SK-N-SH (cell line): ENCODE measurements around the gene MEI4. TPM values are rescaled to one million over a fixed set of nuclear protein-coding genes. Genes with fewer than 3 reads are reported as not detected.

Experiments
- CTCF ChIA-PET: fragments of 300-600, 350-600 bp; formaldehyde crosslinking; extraction: SDS; loops from one replicate; lab custom pipeline; 2021; lab: Yijun Ruan, JAX
- POLR2A ChIA-PET: fragments of 350-600 bp; sonication (Branson Sonifier 250); formaldehyde crosslinking; extraction: SDS; loops from one replicate; lab custom pipeline; 2020; ENCODE audit warnings: antibody characterized with exemption, inconsistent platforms; lab: Yijun Ruan, JAX
- DNase-seq: peaks from one replicate; pipeline ENCODE4 v3.0.0; 2012
- H2AFZ ChIP-seq: fragments of 200-600 bp; sonication (generic); 2 replicates; pipeline ENCODE4 v1.8.1; 2016; ENCODE audit warnings: antibody characterized with exemption, mild to moderate bottlenecking, low read depth
- H3F3A ChIP-seq: fragments of 200-600 bp; sonication (generic); replicated peaks from 2 replicates; pipeline ENCODE3; 2016; ENCODE audit warnings: antibody characterized with exemption, mild to moderate bottlenecking; ENCODE audit not compliant: insufficient read depth
- H3K27ac ChIP-seq, 2 experiments: fragments of 200-500 bp in 1 of 2; fragments of 200-600 bp in 1 of 2; sonication (Bioruptor generic) in 1 of 2; sonication (generic), shearing (Covaris generic) in 1 of 2; 2 replicates each; pipeline versions ENCODE4 v1.5.1 to v1.6.1; 2014 to 2016; ENCODE audit warnings: low read depth in 2 of 2, inconsistent platforms in 1 of 2, low read length in 1 of 2, mild to moderate bottlenecking in 1 of 2, mixed read lengths in 1 of 2
- H3K27me3 ChIP-seq: fragments of 200-600 bp; sonication (generic), shearing (Covaris generic); 2 replicates; pipeline ENCODE4 v1.6.1; 2016; ENCODE audit warnings: mixed run types; ENCODE audit not compliant: insufficient read depth
- H3K36me3 ChIP-seq, 2 experiments: fragments of 200-500 bp in 1 of 2; fragments of 200-600 bp in 1 of 2; sonication (Bioruptor generic) in 1 of 2; sonication (generic) in 1 of 2; replicated peaks in 1 of 2; 2 replicates each; pipeline versions ENCODE3 to v1.5.1; 2014 to 2016; ENCODE audit warnings: low read length in 1 of 2, mild to moderate bottlenecking in 1 of 2; ENCODE audit not compliant: insufficient read depth in 2 of 2, control insufficient read depth in 1 of 2
- H3K4me1 ChIP-seq, 2 experiments: fragments of 200-500 bp in 1 of 2; fragments of 200-600 bp in 1 of 2; sonication (Bioruptor generic) in 1 of 2; sonication (generic), shearing (Covaris generic) in 1 of 2; 2 replicates each; pipeline versions ENCODE4 v1.5.1 to v1.6.1; 2014 to 2016; ENCODE audit warnings: low read depth in 1 of 2, low read length in 1 of 2, mixed run types in 1 of 2; ENCODE audit not compliant: insufficient read depth in 2 of 2, control insufficient read depth in 1 of 2
- H3K4me2 ChIP-seq: fragments of 200-600 bp; sonication (generic), shearing (Covaris generic); 2 replicates; pipeline ENCODE4 v1.6.1; 2017; ENCODE audit warnings: mixed run types
- H3K4me3 ChIP-seq, 2 experiments: fragments of 200-500 bp in 1 of 2; fragments of 200-600 bp in 1 of 2; sonication (Bioruptor generic) in 1 of 2; sonication (generic), shearing (Covaris generic) in 1 of 2; 2 replicates each; pipeline versions ENCODE4 v1.5.1 to v1.8.1; 2014 to 2016; ENCODE audit warnings: low read depth in 2 of 2, inconsistent platforms in 1 of 2, low read length in 1 of 2, mild to moderate bottlenecking in 1 of 2, mixed read lengths in 1 of 2, moderate library complexity in 1 of 2
- H3K79me2 ChIP-seq: fragments of 200-600 bp; sonication (generic); 2 replicates; pipeline ENCODE4 v1.8.1; 2017; ENCODE audit warnings: mild to moderate bottlenecking; ENCODE audit not compliant: insufficient read depth
- H3K9ac ChIP-seq: fragments of 200-600 bp; sonication (generic); 2 replicates; pipeline ENCODE4 v1.6.1; 2017; ENCODE audit warnings: mixed run types
- H3K9me2 ChIP-seq: fragments of 200-600 bp; sonication (generic); 2 replicates; pipeline ENCODE4 v1.6.1; 2017; ENCODE audit warnings: mixed run types
- H3K9me3 ChIP-seq: fragments of 200-600 bp; sonication (generic); 2 replicates; pipeline ENCODE4 v1.6.1; 2017; ENCODE audit warnings: mixed run types, mild to moderate bottlenecking, moderate library complexity
- H4K20me1 ChIP-seq: fragments of 200-600 bp; sonication (generic); 2 replicates; pipeline ENCODE4 v1.6.1; 2017; ENCODE audit warnings: mild to moderate bottlenecking, mixed run types; ENCODE audit not compliant: insufficient read depth
- ELF1 ChIP-seq: IDR thresholded peaks from 2 replicates; pipeline ENCODE4 v1.4.0; 2012
- EP300 ChIP-seq, 2 experiments: IDR thresholded peaks; 2 replicates each; pipeline versions ENCODE4 v1.4.0 to v1.6.1; 2012; ENCODE audit warnings: borderline replicate concordance in 1 of 2, low read depth in 1 of 2, low read length in 1 of 2
- EZH2phosphoT487 ChIP-seq: fragments of 200-600 bp; sonication (generic); IDR thresholded peaks from 2 replicates; pipeline ENCODE4 v1.6.1; 2017; ENCODE audit warnings: low read depth, mixed run types, mild to moderate bottlenecking, antibody characterized with exemption, moderate library complexity, borderline replicate concordance
- FOSL2 ChIP-seq: IDR thresholded peaks from 2 replicates; pipeline ENCODE4 v1.4.0; 2012; ENCODE audit warnings: low read depth, mild to moderate bottlenecking, moderate library complexity, borderline replicate concordance
- FOXJ3 ChIP-seq: sonication (generic); formaldehyde crosslinking; IDR thresholded peaks from 2 replicates; pipeline ENCODE4 v1.5.1; 2020; ENCODE audit warnings: mild to moderate bottlenecking, missing genetic modification reagents
- FOXM1 ChIP-seq: IDR thresholded peaks from 2 replicates; pipeline ENCODE4 v1.4.0; 2012; ENCODE audit warnings: low read depth, mild to moderate bottlenecking
- GABPA ChIP-seq: IDR thresholded peaks from 2 replicates; pipeline ENCODE4 v1.4.0; 2012; ENCODE audit warnings: low read depth, mild to moderate bottlenecking
- GATA2 ChIP-seq: sonication (generic); formaldehyde crosslinking; IDR thresholded peaks from 2 replicates; pipeline ENCODE4 v1.5.0; 2020; ENCODE audit warnings: mild to moderate bottlenecking, missing genetic modification reagents
- NFIC ChIP-seq: IDR thresholded peaks from 2 replicates; pipeline ENCODE4 v1.4.0; 2012; ENCODE audit warnings: borderline replicate concordance
- NRF1 ChIP-seq: IDR thresholded peaks from 2 replicates; pipeline ENCODE4 v1.6.1; 2012; ENCODE audit warnings: low read depth, mild to moderate bottlenecking, low read length
- RAD21 ChIP-seq: IDR thresholded peaks from 2 replicates; pipeline ENCODE4 v1.6.1; 2012; ENCODE audit warnings: mild to moderate bottlenecking, low read length
- RCOR1 ChIP-seq: fragments of 150-350 bp; IDR thresholded peaks from 2 replicates; pipeline ENCODE4 v1.6.1; 2017; ENCODE audit warnings: antibody characterized with exemption, low read length
- RXRA ChIP-seq: IDR thresholded peaks from 2 replicates; pipeline ENCODE4 v1.4.0; 2012; ENCODE audit warnings: low read depth, mild to moderate bottlenecking, borderline replicate concordance
- SIN3A ChIP-seq: IDR thresholded peaks from 2 replicates; pipeline ENCODE4 v1.6.1; 2012; ENCODE audit warnings: low read depth, mild to moderate bottlenecking, low read length, moderate library complexity, borderline replicate concordance
- SMC3 ChIP-seq: IDR thresholded peaks from 2 replicates; pipeline ENCODE4 v1.6.1; 2012; ENCODE audit warnings: low read depth, low read length, improper control_type of control experiment
- TAF1 ChIP-seq: IDR thresholded peaks from 2 replicates; pipeline ENCODE4 v1.6.1; 2012; ENCODE audit warnings: low read depth, mild to moderate bottlenecking, low read length, moderate library complexity, borderline replicate concordance
- TCF12 ChIP-seq: IDR thresholded peaks from 2 replicates; pipeline ENCODE4 v1.4.0; 2012
- TEAD4 ChIP-seq: IDR thresholded peaks from 2 replicates; pipeline ENCODE4 v1.4.0; 2012; ENCODE audit warnings: mild to moderate bottlenecking, borderline replicate concordance; ENCODE audit not compliant: insufficient read depth
- YY1 ChIP-seq: IDR thresholded peaks from 2 replicates; pipeline ENCODE4 v1.4.0; 2012; ENCODE audit warnings: low read depth, mild to moderate bottlenecking
- WGBS: methylation state at CpG from one replicate; pipeline ENCODE4 v1.1.6; 2017; ENCODE audit warnings: low lambda C conversion rate; 5-methylcytosine and 5-hydroxymethylcytosine counted together
- polyA plus RNA-seq, 3 experiments: library from polyadenylated mRNA; depleted of rRNA; stranded (reverse); fragments of >200 nt; gene quantifications; 2 replicates each; pipeline ENCODE4 v1.2.3, GENCODE V29; 2012
- TF ChIP-seq, protein P1 (sequence below): fragments of 200-600 bp; sonication (generic); IDR thresholded peaks from 2 replicates; pipeline ENCODE4 v1.6.1; 2017; ENCODE audit warnings: antibody characterized with exemption, mild to moderate bottlenecking, moderate library complexity
- TF ChIP-seq, protein P2 (sequence below): IDR thresholded peaks from 2 replicates; pipeline ENCODE4 v1.4.0; 2012; ENCODE audit warnings: low read depth
- TF ChIP-seq, protein P3 (sequence below): fragments of 150-350 bp; IDR thresholded peaks from 2 replicates; pipeline ENCODE4 v1.6.1; 2016; ENCODE audit warnings: mild to moderate bottlenecking, low read depth, low read length
- TF ChIP-seq, protein P4 (sequence below): IDR thresholded peaks from 2 replicates; pipeline ENCODE4 v1.4.0; 2012; ENCODE audit warnings: low read depth, borderline replicate concordance
- TF ChIP-seq, protein P5 (sequence below): IDR thresholded peaks from 2 replicates; pipeline ENCODE4 v1.4.0; 2012; ENCODE audit warnings: low read depth, borderline replicate concordance

The MEI4 gene
- polyA plus RNA-seq, 1 of the 3 experiments (the other 2 are of a cell fraction) = not detected

DNA sequence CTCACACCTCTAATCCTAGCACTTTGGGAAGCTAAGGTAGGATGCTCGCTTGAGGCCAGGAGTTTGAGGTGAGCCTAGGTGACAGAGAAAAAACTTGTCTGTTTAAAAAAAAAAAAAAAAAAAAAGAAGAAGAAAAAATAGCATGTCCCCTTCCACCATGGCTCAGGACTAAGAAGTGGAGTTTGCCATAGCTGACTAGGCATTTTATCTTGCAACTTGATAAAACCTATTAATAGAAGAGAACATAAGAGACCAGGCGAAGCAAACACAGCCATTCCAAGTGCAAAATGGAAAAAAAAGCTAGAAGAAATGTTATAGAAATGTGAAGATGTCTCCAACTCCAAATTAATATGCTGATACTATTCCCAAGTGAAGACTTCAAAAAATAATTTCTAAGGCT lies 277.5 kb downstream of the MEI4 start:
- Histone ChIP-seq H3K9me3 (no peaks in the 10 kb centered on the region; the same call in 1 of the 2 replicates), H3K36me3 (no peaks in the 10 kb centered on the region), H3K4me1 (no peaks in the 10 kb centered on the region), H3K79me2 (no peaks in the 10 kb centered on the region), H3F3A (no peaks in the 10 kb centered on the region), H3K9me2 (no peaks in the 10 kb centered on the region), H4K20me1 (no peaks in the 10 kb centered on the region), H3K9ac (no peak overlapping the region), H3K27me3 (no peaks in the 10 kb centered on the region), H3K4me2 (no peak overlapping the region), H3K4me3 (no peak overlapping the region), H2AFZ (no peak overlapping the region), H3K27ac (no peak overlapping the region)
- ChIA-PET POLR2A (no interaction called here), CTCF (no interaction called here)
- TF ChIP-seq YY1 (no peak), SIN3A (no peak), EZH2phosphoT487 (no peak), FOXM1 (no peak), FOSL2 (no peak), RCOR1 (no peak), ELF1 (no peak), TEAD4 (no peak), GATA2 (CRISPR knock-in tag) (no peak), TCF12 (no peak), RXRA (no peak), NRF1 (no peak)
- TF ChIP-seq, protein P1, sequence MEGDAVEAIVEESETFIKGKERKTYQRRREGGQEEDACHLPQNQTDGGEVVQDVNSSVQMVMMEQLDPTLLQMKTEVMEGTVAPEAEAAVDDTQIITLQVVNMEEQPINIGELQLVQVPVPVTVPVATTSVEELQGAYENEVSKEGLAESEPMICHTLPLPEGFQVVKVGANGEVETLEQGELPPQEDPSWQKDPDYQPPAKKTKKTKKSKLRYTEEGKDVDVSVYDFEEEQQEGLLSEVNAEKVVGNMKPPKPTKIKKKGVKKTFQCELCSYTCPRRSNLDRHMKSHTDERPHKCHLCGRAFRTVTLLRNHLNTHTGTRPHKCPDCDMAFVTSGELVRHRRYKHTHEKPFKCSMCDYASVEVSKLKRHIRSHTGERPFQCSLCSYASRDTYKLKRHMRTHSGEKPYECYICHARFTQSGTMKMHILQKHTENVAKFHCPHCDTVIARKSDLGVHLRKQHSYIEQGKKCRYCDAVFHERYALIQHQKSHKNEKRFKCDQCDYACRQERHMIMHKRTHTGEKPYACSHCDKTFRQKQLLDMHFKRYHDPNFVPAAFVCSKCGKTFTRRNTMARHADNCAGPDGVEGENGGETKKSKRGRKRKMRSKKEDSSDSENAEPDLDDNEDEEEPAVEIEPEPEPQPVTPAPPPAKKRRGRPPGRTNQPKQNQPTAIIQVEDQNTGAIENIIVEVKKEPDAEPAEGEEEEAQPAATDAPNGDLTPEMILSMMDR = no peak
- TF ChIP-seq, protein P2, sequence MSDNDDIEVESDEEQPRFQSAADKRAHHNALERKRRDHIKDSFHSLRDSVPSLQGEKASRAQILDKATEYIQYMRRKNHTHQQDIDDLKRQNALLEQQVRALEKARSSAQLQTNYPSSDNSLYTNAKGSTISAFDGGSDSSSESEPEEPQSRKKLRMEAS = no peak
- TF ChIP-seq, protein P3, sequence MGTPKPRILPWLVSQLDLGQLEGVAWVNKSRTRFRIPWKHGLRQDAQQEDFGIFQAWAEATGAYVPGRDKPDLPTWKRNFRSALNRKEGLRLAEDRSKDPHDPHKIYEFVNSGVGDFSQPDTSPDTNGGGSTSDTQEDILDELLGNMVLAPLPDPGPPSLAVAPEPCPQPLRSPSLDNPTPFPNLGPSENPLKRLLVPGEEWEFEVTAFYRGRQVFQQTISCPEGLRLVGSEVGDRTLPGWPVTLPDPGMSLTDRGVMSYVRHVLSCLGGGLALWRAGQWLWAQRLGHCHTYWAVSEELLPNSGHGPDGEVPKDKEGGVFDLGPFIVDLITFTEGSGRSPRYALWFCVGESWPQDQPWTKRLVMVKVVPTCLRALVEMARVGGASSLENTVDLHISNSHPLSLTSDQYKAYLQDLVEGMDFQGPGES = no peak
- DNase-seq = no peak
- 0% methylated on average over 2 of the region's 2 CpGs for WGBS

DNA sequence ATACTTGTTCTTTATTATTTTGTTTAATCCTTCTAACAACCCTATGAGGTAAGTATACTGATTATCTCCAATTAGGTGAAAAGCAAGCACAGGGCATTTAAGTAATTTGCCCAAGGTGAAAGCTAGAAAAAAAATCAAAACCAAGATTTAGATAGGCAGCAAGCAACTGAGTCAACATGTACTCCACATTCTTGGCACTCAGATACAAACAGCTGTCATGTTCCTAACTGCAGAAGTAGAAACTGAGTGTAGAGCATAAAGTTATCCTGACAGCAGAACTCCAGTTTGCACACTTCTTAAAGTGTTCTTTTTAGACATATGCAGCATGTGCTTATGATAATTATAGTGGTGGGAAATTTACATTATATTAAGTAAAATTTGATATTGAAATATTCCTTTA lies 278.1 kb downstream of the MEI4 start:
- no peaks in the 10 kb centered on the region for H3K4me1 ChIP-seq
- no peaks in the 10 kb centered on the region for H3K9me2 ChIP-seq
- H4K20me1 ChIP-seq = no peaks in the 10 kb centered on the region
- ChIA-PET POLR2A (no interaction called here), CTCF (no interaction called here)
- no peak overlapping the region for H3K27ac ChIP-seq
- H3F3A ChIP-seq = no peaks in the 10 kb centered on the region
- no peak overlapping the region for H3K9ac ChIP-seq
- no peak overlapping the region for H3K4me2 ChIP-seq
- DNase-seq = no peak
- no peak overlapping the region for H3K4me3 ChIP-seq
- no peaks in the 10 kb centered on the region; the same call in 1 of the 2 replicates for H3K9me3 ChIP-seq
- H2AFZ ChIP-seq = no peak overlapping the region
- no peaks in the 10 kb centered on the region for H3K27me3 ChIP-seq
- no peaks in the 10 kb centered on the region for H3K36me3 ChIP-seq
- H3K79me2 ChIP-seq = no peaks in the 10 kb centered on the region
- no peak for TF ChIP-seq ELF1
- no peak for TF ChIP-seq RCOR1
- TF ChIP-seq NFIC = no peak
- no peak for TF ChIP-seq RAD21
- TF ChIP-seq GABPA = no peak
- TF ChIP-seq, protein P4, sequence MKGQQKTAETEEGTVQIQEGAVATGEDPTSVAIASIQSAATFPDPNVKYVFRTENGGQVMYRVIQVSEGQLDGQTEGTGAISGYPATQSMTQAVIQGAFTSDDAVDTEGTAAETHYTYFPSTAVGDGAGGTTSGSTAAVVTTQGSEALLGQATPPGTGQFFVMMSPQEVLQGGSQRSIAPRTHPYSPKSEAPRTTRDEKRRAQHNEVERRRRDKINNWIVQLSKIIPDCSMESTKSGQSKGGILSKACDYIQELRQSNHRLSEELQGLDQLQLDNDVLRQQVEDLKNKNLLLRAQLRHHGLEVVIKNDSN = no peak
- TF ChIP-seq FOXJ3 (CRISPR knock-in tag) = no peak
- TF ChIP-seq EZH2phosphoT487 = no peak
- TF ChIP-seq TAF1 = no peak
- no peak for TF ChIP-seq EP300 (IDR thresholded peaks at IDR 0.05; ENCODE audit: borderline replicate concordance in 1 of 2, low read depth in 1 of 2, low read length in 1 of 2)
- no peak for TF ChIP-seq SMC3
- TF ChIP-seq, protein P5, sequence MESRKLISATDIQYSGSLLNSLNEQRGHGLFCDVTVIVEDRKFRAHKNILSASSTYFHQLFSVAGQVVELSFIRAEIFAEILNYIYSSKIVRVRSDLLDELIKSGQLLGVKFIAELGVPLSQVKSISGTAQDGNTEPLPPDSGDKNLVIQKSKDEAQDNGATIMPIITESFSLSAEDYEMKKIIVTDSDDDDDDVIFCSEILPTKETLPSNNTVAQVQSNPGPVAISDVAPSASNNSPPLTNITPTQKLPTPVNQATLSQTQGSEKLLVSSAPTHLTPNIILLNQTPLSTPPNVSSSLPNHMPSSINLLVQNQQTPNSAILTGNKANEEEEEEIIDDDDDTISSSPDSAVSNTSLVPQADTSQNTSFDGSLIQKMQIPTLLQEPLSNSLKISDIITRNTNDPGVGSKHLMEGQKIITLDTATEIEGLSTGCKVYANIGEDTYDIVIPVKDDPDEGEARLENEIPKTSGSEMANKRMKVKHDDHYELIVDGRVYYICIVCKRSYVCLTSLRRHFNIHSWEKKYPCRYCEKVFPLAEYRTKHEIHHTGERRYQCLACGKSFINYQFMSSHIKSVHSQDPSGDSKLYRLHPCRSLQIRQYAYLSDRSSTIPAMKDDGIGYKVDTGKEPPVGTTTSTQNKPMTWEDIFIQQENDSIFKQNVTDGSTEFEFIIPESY = no peak
- TF ChIP-seq TCF12 = no peak
- TF ChIP-seq FOSL2 = no peak
